Stimulated activated CD4-positive, alpha-beta T cell treated with anti-CD3 and anti-CD28 coated beads, Interleukin-15, amount 100 ng/mL, for 1 hour (primary cell): ENCODE data around the gene RIPOR3.
"Not testable (repeated sequence)": the region's sequence is repeated elsewhere in the genome, so short reads cannot be mapped to it uniquely, and the experiment has no call there.

ENCODE experiments used
- DNase-seq, 2 donors: peaks; one replicate each; pipeline ENCODE4 v3.0.0-alpha.2; 2020; ENCODE audit warnings: low read depth in 1 of 2, low spot score in 1 of 2

The RIPOR3 gene

GRCh38 chr20:50724851-50725723 is 33.7 kb upstream of the RIPOR3 start:
- DNase-seq: peak in 1 of 2 donors; percentile 73

- no peak for DNase-seq
Measured at GRCh38 chr20:50724112-50724725, 32.9 kb upstream of the RIPOR3 start.

- DNase-seq: no peak
Measured at GRCh38 chr20:50723672-50724071, 32.3 kb upstream of the RIPOR3 start.

- no peak for DNase-seq
Measured at GRCh38 chr20:50722424-50723155, 31.2 kb upstream of the RIPOR3 start.

GRCh38 chr20:50721881-50722281 is 30.5 kb upstream of the RIPOR3 start:
- no peak for DNase-seq

GRCh38 chr20:50720582-50720981 is 29.2 kb upstream of the RIPOR3 start:
- DNase-seq: no peak

- DNase-seq: no peak
Measured at GRCh38 chr20:50720026-50720425, 28.7 kb upstream of the RIPOR3 start.

GRCh38 chr20:50719328-50719727 is 28.0 kb upstream of the RIPOR3 start:
- no peak for DNase-seq

GRCh38 chr20:50717974-50718761 is 26.8 kb upstream of the RIPOR3 start:
- DNase-seq: no peak

- DNase-seq: no peak
Measured at GRCh38 chr20:50717312-50717711, 26.0 kb upstream of the RIPOR3 start.

- no peak for DNase-seq
Measured at GRCh38 chr20:50716518-50716917, 25.2 kb upstream of the RIPOR3 start.

GRCh38 chr20:50715694-50716093 is 24.4 kb upstream of the RIPOR3 start:
- DNase-seq: no peak

- DNase-seq: not testable (repeated sequence)
Measured at GRCh38 chr20:50714426-50714825, 23.1 kb upstream of the RIPOR3 start.

- DNase-seq: no peak
Measured at GRCh38 chr20:50713657-50714101, 22.3 kb upstream of the RIPOR3 start.

- DNase-seq: no peak
Measured at GRCh38 chr20:50712771-50713656, 21.7 kb upstream of the RIPOR3 start.

- no peak for DNase-seq
Measured at GRCh38 chr20:50711113-50711825, 19.9 kb upstream of the RIPOR3 start.

GRCh38 chr20:50710492-50711063 is 19.2 kb upstream of the RIPOR3 start:
- no peak for DNase-seq

GRCh38 chr20:50709636-50709973 is 18.3 kb upstream of the RIPOR3 start:
- DNase-seq: no peak
